Activated naive CD8-positive, alpha-beta T cell treated with anti-CD3 and anti-CD28 coated beads, Interleukin-2, amount 10 ng/mL, durations not matched to agents 7 days and 5 days (primary cell): ENCODE measurements around the gene LOXHD1. TPM values are rescaled to one million over a fixed set of nuclear protein-coding genes. Genes with fewer than 3 reads are reported as not detected.

Experiments
- ATAC-seq: fragments of 150-1000 bp; cut with Tn5 transposase; one replicate; pipeline ENCODE4 v1.10.0; 2021; ENCODE audit warnings: low read depth, moderate library complexity
- POLR2A ChIA-PET: fragments of 350-600 bp; sonication (Branson Sonifier 250); formaldehyde crosslinking; loops from one replicate; lab custom pipeline; 2021; ENCODE audit warnings: antibody characterized with exemption; lab: Charles Lee
- DNase-seq: peaks from one replicate; pipeline ENCODE4 v3.0.0; 2021
- H3K27ac Mint-ChIP-seq: one replicate; pipeline ENCODE4 v1.8.0; 2022; ENCODE audit warnings: mild to moderate bottlenecking, mixed read lengths
- H3K27me3 Mint-ChIP-seq: one replicate; pipeline ENCODE4 v1.8.0; 2022; ENCODE audit warnings: mild to moderate bottlenecking, moderate library complexity, mixed read lengths
- H3K36me3 Mint-ChIP-seq: one replicate; pipeline ENCODE4 v1.8.0; 2021; ENCODE audit warnings: mild to moderate bottlenecking, mixed read lengths
- H3K4me1 Mint-ChIP-seq: one replicate; pipeline ENCODE4 v1.8.0; 2021; ENCODE audit warnings: mixed read lengths
- H3K4me3 Mint-ChIP-seq: one replicate; pipeline ENCODE4 v1.8.0; 2022; ENCODE audit warnings: mild to moderate bottlenecking, moderate library complexity, mixed read lengths
- H3K9me3 Mint-ChIP-seq: one replicate; pipeline ENCODE4 v1.8.0; 2021; ENCODE audit warnings: mixed read lengths
- total RNA-seq, 2 experiments: library from RNA; stranded (reverse); gene quantifications; one replicate each; pipeline ENCODE4 v1.2.3, GENCODE V29; 2021

The LOXHD1 gene
- total RNA-seq, 2 experiments from 2014 or later, result 0.26 to 0.39 TPM

GRCh38 chr18:46660957-46661749, 4.1 kb upstream of the LOXHD1 start:
- ATAC-seq (no peak), DNase-seq (no peak)
- Mint-ChIP-seq H3K4me3 (no peak overlapping the region), H3K4me1 (no peaks in the 10 kb centered on the region), H3K27ac (no peak overlapping the region), H3K27me3 (peaks cover 16% of the 10 kb centered on the region), H3K36me3 (no peaks in the 10 kb centered on the region), H3K9me3 (no peaks in the 10 kb centered on the region)
- POLR2A ChIA-PET, result interaction anchor here (1.0 kb wide), 1 partner anchor 506 kb away, joined by 3 read pairs; no protein-coding TSS in a partner anchor

GRCh38 chr18:46659484-46659883, 2.5 kb upstream of the LOXHD1 start:
- H3K4me1 Mint-ChIP-seq, result peaks cover 4% of the 10 kb centered on the region
- no peaks in the 10 kb centered on the region for H3K36me3 Mint-ChIP-seq
- H3K9me3 Mint-ChIP-seq, result no peaks in the 10 kb centered on the region
- H3K4me3 Mint-ChIP-seq, result no peak overlapping the region
- POLR2A ChIA-PET, result no interaction called here
- H3K27me3 Mint-ChIP-seq, result peaks cover 16% of the 10 kb centered on the region
- no peak overlapping the region for H3K27ac Mint-ChIP-seq
- ATAC-seq (no peak), DNase-seq (no peak)

GRCh38 chr18:46656326-46657114, 500 bp downstream of the LOXHD1 start:
- peaks cover 6% of the 10 kb centered on the region for H3K4me1 Mint-ChIP-seq
- DNase-seq (no peak), ATAC-seq (no peak)
- H3K27ac Mint-ChIP-seq, result no peak overlapping the region
- H3K4me3 Mint-ChIP-seq, result no peak overlapping the region
- H3K36me3 Mint-ChIP-seq, result no peaks in the 10 kb centered on the region
- POLR2A ChIA-PET, result interaction anchor here (1.3 kb wide), 1 partner anchor 501 kb away, joined by 3 read pairs; no protein-coding TSS in a partner anchor
- peaks cover under 1% of the 10 kb centered on the region for H3K27me3 Mint-ChIP-seq
- no peaks in the 10 kb centered on the region for H3K9me3 Mint-ChIP-seq

GRCh38 chr18:46652372-46652771, 4.6 kb downstream of the LOXHD1 start:
- Mint-ChIP-seq H3K27me3 (peaks cover 7% of the 10 kb centered on the region), H3K9me3 (no peaks in the 10 kb centered on the region), H3K4me1 (peaks cover 6% of the 10 kb centered on the region), H3K4me3 (no peak overlapping the region), H3K27ac (no peak overlapping the region), H3K36me3 (no peaks in the 10 kb centered on the region)
- DNase-seq (no peak), ATAC-seq (no peak)
- POLR2A ChIA-PET, result no interaction called here

GRCh38 chr18:46650681-46651080, 6.3 kb downstream of the LOXHD1 start:
- POLR2A ChIA-PET, result no interaction called here
- no peak for DNase-seq

GRCh38 chr18:46649071-46649862, 7.8 kb downstream of the LOXHD1 start:
- no peaks in the 10 kb centered on the region for H3K9me3 Mint-ChIP-seq
- ATAC-seq (no peak), DNase-seq (no peak)
- H3K27me3 Mint-ChIP-seq, result peaks cover 15% of the 10 kb centered on the region
- no peak overlapping the region for H3K27ac Mint-ChIP-seq
- no peaks in the 10 kb centered on the region for H3K36me3 Mint-ChIP-seq
- H3K4me3 Mint-ChIP-seq, result no peak overlapping the region
- no peaks in the 10 kb centered on the region for H3K4me1 Mint-ChIP-seq
- POLR2A ChIA-PET, result no interaction called here

More at GRCh38 chr18:46650681-46651080, 6.3 kb downstream of the LOXHD1 start:
- H3K36me3 Mint-ChIP-seq, result no peaks in the 10 kb centered on the region
- ATAC-seq, result no peak
- H3K9me3 Mint-ChIP-seq, result no peaks in the 10 kb centered on the region
- H3K4me1 Mint-ChIP-seq, result peaks cover 6% of the 10 kb centered on the region
- no peak overlapping the region for H3K27ac Mint-ChIP-seq
- no peak overlapping the region for H3K4me3 Mint-ChIP-seq
- peaks cover 7% of the 10 kb centered on the region for H3K27me3 Mint-ChIP-seq

- H3K27ac Mint-ChIP-seq, result no peak overlapping the region
- H3K36me3 Mint-ChIP-seq, result no peaks in the 10 kb centered on the region
- ATAC-seq (no peak), DNase-seq (no peak)
- H3K4me3 Mint-ChIP-seq, result no peak overlapping the region
- H3K9me3 Mint-ChIP-seq, result no peaks in the 10 kb centered on the region
- POLR2A ChIA-PET, result no interaction called here
- H3K27me3 Mint-ChIP-seq, result peaks cover 21% of the 10 kb centered on the region
- H3K4me1 Mint-ChIP-seq, result no peaks in the 10 kb centered on the region
Observed at GRCh38 chr18:46646468-46646867, 10.6 kb downstream of the LOXHD1 start.

GRCh38 chr18:46642561-46642960, 14.5 kb downstream of the LOXHD1 start:
- ATAC-seq (no peak), DNase-seq (no peak)
- no peak overlapping the region for H3K27ac Mint-ChIP-seq
- H3K4me1 Mint-ChIP-seq, result no peaks in the 10 kb centered on the region
- no peak overlapping the region for H3K4me3 Mint-ChIP-seq
- POLR2A ChIA-PET, result no interaction called here
- no peaks in the 10 kb centered on the region for H3K9me3 Mint-ChIP-seq
- H3K27me3 Mint-ChIP-seq, result peaks cover 15% of the 10 kb centered on the region
- H3K36me3 Mint-ChIP-seq, result no peaks in the 10 kb centered on the region

GRCh38 chr18:46641917-46642316, 15.1 kb downstream of the LOXHD1 start:
- POLR2A ChIA-PET, result no interaction called here
- Mint-ChIP-seq H3K27ac (no peak overlapping the region), H3K9me3 (no peaks in the 10 kb centered on the region), H3K27me3 (peaks cover 15% of the 10 kb centered on the region), H3K4me3 (no peak overlapping the region), H3K36me3 (no peaks in the 10 kb centered on the region), H3K4me1 (no peaks in the 10 kb centered on the region)
- DNase-seq, result no peak
- ATAC-seq, result no peak

- Mint-ChIP-seq H3K9me3 (no peaks in the 10 kb centered on the region), H3K4me1 (peaks cover 2% of the 10 kb centered on the region), H3K27me3 (peaks cover 8% of the 10 kb centered on the region), H3K27ac (no peak overlapping the region), H3K36me3 (no peaks in the 10 kb centered on the region), H3K4me3 (no peak overlapping the region)
- POLR2A ChIA-PET, result no interaction called here
- ATAC-seq (no peak), DNase-seq (no peak)
Observed at GRCh38 chr18:46639386-46639785, 17.6 kb downstream of the LOXHD1 start.

- POLR2A ChIA-PET, result no interaction called here
- peaks cover under 1% of the 10 kb centered on the region for H3K9me3 Mint-ChIP-seq
- ATAC-seq (no peak), DNase-seq (no peak)
- H3K27me3 Mint-ChIP-seq, result peaks cover 11% of the 10 kb centered on the region
- H3K4me1 Mint-ChIP-seq, result peaks cover 3% of the 10 kb centered on the region
- H3K4me3 Mint-ChIP-seq, result no peak overlapping the region
- no peak overlapping the region for H3K27ac Mint-ChIP-seq
- H3K36me3 Mint-ChIP-seq, result peaks cover 3% of the 10 kb centered on the region
Observed at GRCh38 chr18:46636040-46636630, 20.9 kb downstream of the LOXHD1 start.

- peaks cover 6% of the 10 kb centered on the region for H3K36me3 Mint-ChIP-seq
- H3K4me1 Mint-ChIP-seq, result peaks cover 27% of the 10 kb centered on the region
- H3K4me3 Mint-ChIP-seq, result no peak overlapping the region
- H3K27ac Mint-ChIP-seq, result no peak overlapping the region
- no peak for DNase-seq
- peaks cover 4% of the 10 kb centered on the region for H3K9me3 Mint-ChIP-seq
- ATAC-seq, result no peak
- POLR2A ChIA-PET, result no interaction called here
- H3K27me3 Mint-ChIP-seq, result peaks cover 11% of the 10 kb centered on the region
Observed at GRCh38 chr18:46632401-46633071, 24.5 kb downstream of the LOXHD1 start.
